Smooth muscle cell (in vitro differentiated cells): ENCODE measurements around the gene ANKK1. TPM values are rescaled to one million over a fixed set of nuclear protein-coding genes. Genes with fewer than 3 reads are reported as not detected.

Source experiments
- DNase-seq: peaks from one replicate; lab custom pipeline; 2025; ENCODE audit not compliant: unreplicated experiment; lab: John Stamatoyannopoulos, UW
- H2AFZ ChIP-seq: fragments of 200-600 bp; sonication (generic); 2 replicates; pipeline ENCODE4 v1.6.0; 2016; ENCODE audit warnings: antibody characterized with exemption, low read depth, mild to moderate bottlenecking
- H3F3A ChIP-seq: fragments of 200-600 bp; sonication (generic); 2 replicates; pipeline ENCODE4 v1.6.0; 2017; ENCODE audit warnings: antibody characterized with exemption, low read depth
- H3K27ac ChIP-seq: fragments of 200-600 bp; sonication (generic); 2 replicates; pipeline ENCODE4 v1.5.1; 2016; ENCODE audit warnings: low read depth, mild to moderate bottlenecking
- H3K27me3 ChIP-seq: fragments of 200-600 bp; sonication (generic); 2 replicates; pipeline ENCODE4 v1.6.1; 2016; ENCODE audit warnings: low read depth, mild to moderate bottlenecking
- H3K36me3 ChIP-seq: fragments of 200-600 bp; sonication (generic); 2 replicates; pipeline ENCODE4 v1.5.1; 2016; ENCODE audit warnings: low read depth
- H3K4me1 ChIP-seq: fragments of 200-600 bp; sonication (generic); 2 replicates; pipeline ENCODE4 v1.5.1; 2016; ENCODE audit warnings: low read depth
- H3K4me2 ChIP-seq: fragments of 200-600 bp; sonication (generic); 2 replicates; pipeline ENCODE4 v1.6.0; 2016; ENCODE audit warnings: mild to moderate bottlenecking
- H3K4me3 ChIP-seq: fragments of 200-600 bp; sonication (generic); 2 replicates; pipeline ENCODE4 v1.5.1; 2016; ENCODE audit warnings: mild to moderate bottlenecking
- H3K79me2 ChIP-seq: fragments of 200-600 bp; sonication (generic); 2 replicates; pipeline ENCODE4 v1.6.0; 2016; ENCODE audit warnings: low read depth, mild to moderate bottlenecking
- H3K9ac ChIP-seq: fragments of 200-600 bp; sonication (generic); 2 replicates; pipeline ENCODE4 v1.6.0; 2016; ENCODE audit warnings: low read depth
- H3K9me3 ChIP-seq: fragments of 200-600 bp; sonication (generic); replicated peaks from 2 replicates; pipeline ENCODE4 v1.5.1; 2016; ENCODE audit warnings: low read depth
- H4K20me1 ChIP-seq: fragments of 200-600 bp; sonication (generic); 2 replicates; pipeline ENCODE4 v1.6.0; 2016; ENCODE audit warnings: low read depth
- CTCF ChIP-seq: fragments of 200-600 bp; sonication (generic); IDR thresholded peaks from 2 replicates; pipeline ENCODE4 v1.5.1; 2017; ENCODE audit warnings: borderline replicate concordance, mild to moderate bottlenecking, antibody characterized with exemption; ENCODE audit not compliant: insufficient read depth, poor library complexity, severe bottlenecking
- WGBS: methylation state at CpG from one replicate; pipeline ENCODE4 v1.1.7; 2016; ENCODE audit warnings: low lambda C conversion rate; 5-methylcytosine and 5-hydroxymethylcytosine counted together
- polyA plus RNA-seq: library from polyadenylated mRNA; unstranded; fragments of >200 nt; fragmentation: Nextera tagmentation; extraction: Ambion mirVana; gene quantifications from 2 replicates; pipeline ENCODE4 v1.2.1, GENCODE V29; 2016
- total RNA-seq: library from RNA; depleted of rRNA; stranded (reverse); fragments of >200 nt; gene quantifications from 2 replicates; pipeline ENCODE4 v1.2.3, GENCODE V29; 2014

The ANKK1 gene
- total and polyA plus RNA-seq, 2 experiments from 2014 or later, result not detected

GRCh38 chr11:113389272-113389671 is 1.7 kb downstream of the ANKK1 start:
- Histone ChIP-seq H3F3A (no peaks in the 10 kb centered on the region), H3K9me3 (no peaks in the 10 kb centered on the region), H3K4me1 (peaks cover 5% of the 10 kb centered on the region), H4K20me1 (no peaks in the 10 kb centered on the region), H3K4me2 (no peak overlapping the region), H3K9ac (no peak overlapping the region), H3K27me3 (peaks cover 53% of the 10 kb centered on the region), H3K79me2 (no peaks in the 10 kb centered on the region), H3K4me3 (no peak overlapping the region), H3K27ac (no peak overlapping the region), H3K36me3 (no peaks in the 10 kb centered on the region), H2AFZ (no peak overlapping the region)
- 20% methylated on average over 3 of the region's 3 CpGs for WGBS
- no peak for TF ChIP-seq CTCF
- DNase-seq, result no peak

GRCh38 chr11:113392236-113392921 is 4.8 kb downstream of the ANKK1 start:
- Histone ChIP-seq H3K36me3 (no peaks in the 10 kb centered on the region), H4K20me1 (no peaks in the 10 kb centered on the region), H3K4me2 (no peak overlapping the region), H3K27ac (no peak overlapping the region), H3K4me3 (no peak overlapping the region), H2AFZ (no peak overlapping the region), H3K4me1 (no peaks in the 10 kb centered on the region), H3K9ac (no peak overlapping the region), H3K79me2 (no peaks in the 10 kb centered on the region), H3K9me3 (no peaks in the 10 kb centered on the region), H3F3A (no peaks in the 10 kb centered on the region), H3K27me3 (peaks cover 48% of the 10 kb centered on the region)
- WGBS, result 92% methylated on average over 3 of the region's 3 CpGs
- no peak for TF ChIP-seq CTCF
- DNase-seq, result no peak

GRCh38 chr11:113393501-113393985 is 6.0 kb downstream of the ANKK1 start:
- H3F3A ChIP-seq, result no peaks in the 10 kb centered on the region
- H3K9me3 ChIP-seq, result no peaks in the 10 kb centered on the region
- H3K4me2 ChIP-seq, result no peak overlapping the region
- H3K79me2 ChIP-seq, result no peaks in the 10 kb centered on the region
- H3K27me3 ChIP-seq, result peaks cover 38% of the 10 kb centered on the region
- 91% methylated on average over 8 of the region's 8 CpGs for WGBS
- TF ChIP-seq CTCF, result no peak
- no peaks in the 10 kb centered on the region for H3K4me1 ChIP-seq
- no peaks in the 10 kb centered on the region for H4K20me1 ChIP-seq
- DNase-seq, result no peak
- H2AFZ ChIP-seq, result no peak overlapping the region
- H3K4me3 ChIP-seq, result no peak overlapping the region
- no peak overlapping the region for H3K27ac ChIP-seq
- H3K9ac ChIP-seq, result no peak overlapping the region
- no peaks in the 10 kb centered on the region for H3K36me3 ChIP-seq

- Histone ChIP-seq H2AFZ (no peak overlapping the region), H3F3A (no peaks in the 10 kb centered on the region), H4K20me1 (no peaks in the 10 kb centered on the region), H3K27ac (no peak overlapping the region), H3K4me1 (no peaks in the 10 kb centered on the region), H3K9ac (no peak overlapping the region), H3K79me2 (no peaks in the 10 kb centered on the region), H3K27me3 (peaks cover 35% of the 10 kb centered on the region), H3K9me3 (no peaks in the 10 kb centered on the region), H3K4me2 (no peak overlapping the region), H3K36me3 (no peaks in the 10 kb centered on the region), H3K4me3 (no peak overlapping the region)
- 97% methylated on average over 11 of the region's 11 CpGs for WGBS
- no peak for TF ChIP-seq CTCF
- no peak for DNase-seq
Observed at GRCh38 chr11:113394919-113395318, 7.3 kb downstream of the ANKK1 start.
